ENCODE measurements around the gene FOXD3.
A peak's percentile ranks its signal among the peaks of the same experiment; 100 is the strongest.

Gene FOXD3

DNA sequence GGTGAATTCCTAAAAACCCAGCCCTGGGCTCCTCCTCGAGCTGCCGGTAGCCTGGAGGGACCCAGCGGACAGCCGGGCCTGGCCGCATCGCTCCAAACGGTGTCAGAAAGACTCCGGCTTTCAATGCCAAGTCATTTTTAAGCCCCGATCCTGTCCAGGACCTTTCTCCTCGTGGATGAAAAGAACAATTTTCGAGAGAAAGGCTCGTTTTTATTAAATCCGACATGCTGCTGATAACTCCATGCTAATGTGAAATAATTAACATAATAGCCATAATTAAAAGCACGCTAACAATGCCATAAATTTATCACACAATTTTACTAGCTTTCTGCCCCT, 4.6 kb upstream of the FOXD3 start:
- Mint-ChIP-seq H3K9me3 (peaks cover 6% of the 10 kb centered on the region), H3K36me3 (peaks cover 20% of the 10 kb centered on the region)
- DNase-seq (ENCODE audit: low spot score in 2 of 2), result no peak

DNA sequence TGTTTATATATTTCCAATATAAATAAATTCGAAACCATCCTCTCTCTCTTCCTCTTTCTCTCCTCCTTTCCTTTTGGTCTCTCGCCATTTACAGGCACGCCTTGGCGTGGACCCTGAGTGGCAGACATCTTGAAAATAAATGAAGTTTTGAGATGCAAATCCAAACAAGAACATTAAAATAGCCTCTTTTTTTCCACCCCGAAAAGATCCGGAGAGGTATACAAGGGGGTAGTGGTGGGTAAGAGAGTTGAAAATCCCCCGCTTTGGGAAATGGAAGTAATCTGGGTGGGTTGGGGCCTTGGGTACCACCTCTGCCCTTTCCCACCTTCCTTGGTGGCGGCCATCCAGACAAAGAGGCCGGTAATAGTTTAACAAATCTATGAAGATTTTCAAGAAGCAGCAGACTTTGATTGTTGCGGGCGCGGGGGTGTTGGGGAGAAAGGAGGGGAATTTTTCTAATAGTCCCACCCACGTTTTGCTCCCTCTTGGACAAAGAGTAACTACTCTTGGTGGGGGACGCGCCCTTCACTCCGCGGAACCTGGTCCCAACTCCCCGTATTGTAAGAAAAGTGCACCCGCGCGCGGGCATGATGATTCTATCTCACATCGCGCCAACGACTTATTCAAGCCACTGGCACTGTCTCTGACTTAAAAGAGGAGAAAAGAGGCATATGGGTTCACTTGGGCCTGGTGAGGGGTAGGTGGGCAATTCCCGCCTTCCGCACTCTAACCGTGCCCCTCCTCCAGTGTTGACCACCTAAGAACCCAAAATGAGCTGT, 4.0 kb upstream of the FOXD3 start:
- no peak for DNase-seq (ENCODE audit: low spot score in 2 of 2)
- Mint-ChIP-seq H3K36me3 (peaks cover 22% of the 10 kb centered on the region), H3K4me3 (peak overlapping the region; percentile 37), H3K9me3 (peaks cover 6% of the 10 kb centered on the region), H3K27ac (no peak overlapping the region), H3K4me1 (peaks cover 27% of the 10 kb centered on the region)
- ATAC-seq, result no peak

More for the DNA sequence above, 4.6 kb upstream of the FOXD3 start:
- Mint-ChIP-seq H3K4me3 (peak overlapping the region; percentile 37), H3K27ac (no peak overlapping the region), H3K4me1 (peaks cover 27% of the 10 kb centered on the region)
- no peak for ATAC-seq

DNA sequence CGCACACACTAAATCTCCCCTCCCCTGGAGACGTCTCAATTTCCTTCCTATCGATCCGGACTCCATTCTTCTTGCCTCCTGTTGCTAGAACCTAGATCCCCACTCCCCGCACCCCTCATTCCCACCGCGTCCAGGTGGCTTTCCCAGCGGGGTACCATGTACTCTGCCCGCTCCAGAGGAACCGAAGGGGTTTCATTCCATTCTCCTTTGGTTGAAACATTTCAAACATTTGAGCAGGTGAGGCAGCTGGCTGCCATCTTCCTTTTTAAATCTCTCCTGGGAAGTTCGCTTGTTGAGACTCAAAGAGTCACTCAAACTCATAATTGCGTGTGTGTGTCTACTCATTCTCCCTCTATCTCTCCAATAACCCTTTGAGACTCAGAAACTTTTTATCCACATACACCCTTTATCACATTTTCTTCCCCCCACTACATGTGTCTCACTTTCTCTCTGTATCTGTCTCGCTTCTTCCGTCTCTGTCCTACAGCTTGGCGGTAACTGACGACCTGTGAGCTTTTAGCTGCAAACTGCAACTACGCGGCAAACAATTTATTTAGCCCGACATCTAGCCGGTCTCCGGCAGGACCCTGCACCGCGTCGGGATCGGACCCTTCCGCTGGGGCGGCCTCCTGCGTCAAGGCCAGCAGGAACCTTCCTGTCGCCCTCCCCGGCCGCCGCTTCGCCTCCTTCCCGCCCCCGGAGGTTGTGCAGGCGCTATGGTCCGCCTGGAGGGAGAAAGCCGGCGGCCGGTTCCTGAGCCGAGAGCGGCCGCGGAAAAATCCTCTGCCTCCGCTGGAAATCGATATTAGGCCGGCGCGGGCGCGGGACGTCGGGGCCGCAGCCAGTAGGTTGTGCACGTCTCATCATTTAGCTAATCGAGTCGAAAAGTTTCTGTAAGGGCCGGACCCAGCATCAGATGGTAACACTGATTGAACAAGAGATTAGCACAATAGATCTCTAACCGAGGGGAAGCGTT, 3.0 kb upstream of the FOXD3 start:
- DNase-seq (ENCODE audit: low spot score in 2 of 2) (no peak), ATAC-seq (no peak)
- peak overlapping the region; percentile 2 for H3K4me3 Mint-ChIP-seq
- H3K36me3 Mint-ChIP-seq, result peaks cover 26% of the 10 kb centered on the region
- H3K9me3 Mint-ChIP-seq, result peaks cover 6% of the 10 kb centered on the region
- H3K4me1 Mint-ChIP-seq, result peaks cover 28% of the 10 kb centered on the region
- no peak overlapping the region for H3K27ac Mint-ChIP-seq

DNA sequence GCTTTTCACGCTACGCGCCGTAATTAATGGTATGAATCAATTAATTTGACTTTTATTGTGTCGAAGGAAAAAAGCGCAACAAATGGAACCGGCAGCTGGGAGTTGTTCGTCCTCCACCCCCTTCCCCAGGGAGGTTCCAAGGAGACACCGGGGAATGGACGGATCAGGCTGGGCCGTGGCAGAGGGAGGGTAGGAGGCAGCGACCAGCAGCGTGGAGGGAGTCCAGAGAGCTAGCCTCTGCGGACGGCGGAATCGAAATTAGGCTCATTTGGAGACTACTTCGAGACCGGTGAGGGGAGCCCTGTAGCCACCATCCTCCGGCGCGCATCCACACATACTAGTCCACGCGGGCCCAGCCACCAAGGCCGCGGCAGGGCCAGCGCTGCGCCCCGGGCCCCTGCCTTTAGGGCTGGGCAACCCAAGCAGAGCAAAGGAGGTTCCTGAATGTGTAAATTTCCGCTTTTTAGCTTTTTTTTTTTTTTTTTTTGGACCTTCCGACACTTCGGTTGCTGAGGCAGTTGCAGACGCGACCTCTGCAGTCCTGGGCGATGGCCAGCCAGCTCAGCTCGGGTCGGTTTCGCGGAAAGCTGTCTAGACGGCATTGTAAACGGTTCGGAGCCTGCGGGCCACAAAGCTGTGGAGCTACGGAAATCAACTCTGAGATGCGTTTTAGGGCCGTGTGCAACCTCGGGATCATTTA, 2.2 kb upstream of the FOXD3 start:
- Mint-ChIP-seq H3K27ac (no peak overlapping the region), H3K4me3 (peak overlapping the region; percentile 2), H3K9me3 (peaks cover 6% of the 10 kb centered on the region), H3K4me1 (peaks cover 32% of the 10 kb centered on the region), H3K36me3 (peaks cover 26% of the 10 kb centered on the region)
- no peak for DNase-seq (ENCODE audit: low spot score in 2 of 2)
- ATAC-seq, result no peak

DNA sequence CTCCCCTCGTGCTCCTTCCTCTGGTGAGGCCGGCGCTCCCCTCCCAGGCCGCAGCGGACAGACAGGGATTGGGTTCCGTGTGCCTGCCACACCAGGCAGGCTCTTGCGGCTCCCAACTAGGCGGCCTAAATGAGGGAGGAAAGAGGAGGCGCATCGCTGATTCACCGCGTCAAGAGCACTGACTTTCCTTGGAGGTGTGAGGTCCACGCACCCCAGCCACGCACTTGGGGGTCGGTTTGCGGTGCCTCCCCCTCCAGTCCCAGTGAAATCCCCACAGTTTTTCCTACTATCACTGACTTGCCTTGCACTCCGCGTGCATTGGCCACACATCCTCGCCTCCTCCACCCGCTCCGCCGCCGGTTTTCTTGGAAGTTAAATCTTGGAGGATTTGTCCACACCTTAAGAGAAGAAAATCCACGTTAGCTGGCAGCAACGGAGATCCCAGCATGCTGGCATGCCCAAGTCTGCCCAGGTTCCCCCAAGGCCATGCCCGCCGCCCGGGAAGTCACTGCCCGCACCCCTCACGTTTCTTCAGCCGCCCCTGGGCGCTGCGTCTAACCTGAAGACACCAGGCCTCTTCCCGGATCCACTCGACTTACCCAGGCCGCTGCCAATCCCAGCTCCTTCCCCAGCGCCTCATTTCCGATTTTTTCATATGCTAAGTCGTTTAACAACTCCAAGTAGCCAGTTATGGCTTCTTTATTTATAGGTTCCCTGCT, 1.1 kb upstream of the FOXD3 start:
- ATAC-seq, result no peak
- peaks cover 32% of the 10 kb centered on the region for H3K4me1 Mint-ChIP-seq
- DNase-seq (ENCODE audit: low spot score in 2 of 2), result no peak
- H3K27ac Mint-ChIP-seq, result no peak overlapping the region
- H3K9me3 Mint-ChIP-seq, result peaks cover 6% of the 10 kb centered on the region
- H3K36me3 Mint-ChIP-seq, result peaks cover 26% of the 10 kb centered on the region
- peak overlapping the region; percentile 65 for H3K4me3 Mint-ChIP-seq

DNA sequence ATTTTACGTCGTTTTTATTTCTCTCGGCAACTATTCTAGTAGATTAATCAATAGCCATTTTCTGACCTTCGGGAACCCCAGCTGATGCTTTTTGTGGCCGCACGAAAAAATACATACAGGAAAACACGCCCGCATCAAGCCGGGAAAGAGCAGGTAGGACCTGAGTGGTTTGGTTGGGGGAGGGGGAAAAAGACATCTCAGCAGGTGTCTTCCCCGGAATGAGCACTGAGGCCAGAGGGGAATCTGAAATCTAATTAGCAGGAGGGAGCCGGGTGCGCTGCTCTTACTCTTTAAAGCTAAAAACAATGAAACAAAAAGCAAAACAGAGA, 618 bp upstream of the FOXD3 start:
- H3K9me3 Mint-ChIP-seq, result peaks cover 6% of the 10 kb centered on the region
- H3K4me1 Mint-ChIP-seq, result peaks cover 32% of the 10 kb centered on the region
- H3K4me3 Mint-ChIP-seq, result peak overlapping the region; percentile 65
- peaks cover 26% of the 10 kb centered on the region for H3K36me3 Mint-ChIP-seq
- no peak for DNase-seq (ENCODE audit: low spot score in 2 of 2)
- ATAC-seq, result no peak
- H3K27ac Mint-ChIP-seq, result no peak overlapping the region

DNA sequence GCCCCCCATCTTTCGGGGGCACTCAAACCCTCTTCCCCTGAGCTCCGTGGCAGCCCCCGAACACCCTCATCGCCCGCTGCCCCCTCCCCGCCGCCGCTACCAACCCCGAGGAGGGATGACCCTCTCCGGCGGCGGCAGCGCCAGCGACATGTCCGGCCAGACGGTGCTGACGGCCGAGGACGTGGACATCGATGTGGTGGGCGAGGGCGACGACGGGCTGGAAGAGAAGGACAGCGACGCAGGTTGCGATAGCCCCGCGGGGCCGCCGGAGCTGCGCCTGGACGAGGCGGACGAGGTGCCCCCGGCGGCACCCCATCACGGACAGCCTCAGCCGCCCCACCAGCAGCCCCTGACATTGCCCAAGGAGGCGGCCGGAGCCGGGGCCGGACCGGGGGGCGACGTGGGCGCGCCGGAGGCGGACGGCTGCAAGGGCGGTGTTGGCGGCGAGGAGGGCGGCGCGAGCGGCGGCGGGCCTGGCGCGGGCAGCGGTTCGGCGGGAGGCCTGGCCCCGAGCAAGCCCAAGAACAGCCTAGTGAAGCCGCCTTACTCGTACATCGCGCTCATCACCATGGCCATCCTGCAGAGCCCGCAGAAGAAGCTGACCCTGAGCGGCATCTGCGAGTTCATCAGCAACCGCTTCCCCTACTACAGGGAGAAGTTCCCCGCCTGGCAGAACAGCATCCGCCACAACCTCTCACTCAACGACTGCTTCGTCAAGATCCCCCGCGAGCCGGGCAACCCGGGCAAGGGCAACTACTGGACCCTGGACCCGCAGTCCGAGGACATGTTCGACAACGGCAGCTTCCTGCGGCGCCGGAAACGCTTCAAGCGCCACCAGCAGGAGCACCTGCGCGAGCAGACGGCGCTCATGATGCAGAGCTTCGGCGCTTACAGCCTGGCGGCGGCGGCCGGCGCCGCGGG, 837 bp downstream of the FOXD3 start:
- Mint-ChIP-seq H3K4me1 (peaks cover 40% of the 10 kb centered on the region), H3K27ac (no peak overlapping the region), H3K9me3 (peaks cover 11% of the 10 kb centered on the region), H3K4me3 (peak overlapping the region; percentile 65), H3K36me3 (peaks cover 32% of the 10 kb centered on the region)
- ATAC-seq, result peak; percentile 52
- peak in 1 of 2 donors; percentile 74 for DNase-seq (ENCODE audit: low spot score in 2 of 2)

DNA sequence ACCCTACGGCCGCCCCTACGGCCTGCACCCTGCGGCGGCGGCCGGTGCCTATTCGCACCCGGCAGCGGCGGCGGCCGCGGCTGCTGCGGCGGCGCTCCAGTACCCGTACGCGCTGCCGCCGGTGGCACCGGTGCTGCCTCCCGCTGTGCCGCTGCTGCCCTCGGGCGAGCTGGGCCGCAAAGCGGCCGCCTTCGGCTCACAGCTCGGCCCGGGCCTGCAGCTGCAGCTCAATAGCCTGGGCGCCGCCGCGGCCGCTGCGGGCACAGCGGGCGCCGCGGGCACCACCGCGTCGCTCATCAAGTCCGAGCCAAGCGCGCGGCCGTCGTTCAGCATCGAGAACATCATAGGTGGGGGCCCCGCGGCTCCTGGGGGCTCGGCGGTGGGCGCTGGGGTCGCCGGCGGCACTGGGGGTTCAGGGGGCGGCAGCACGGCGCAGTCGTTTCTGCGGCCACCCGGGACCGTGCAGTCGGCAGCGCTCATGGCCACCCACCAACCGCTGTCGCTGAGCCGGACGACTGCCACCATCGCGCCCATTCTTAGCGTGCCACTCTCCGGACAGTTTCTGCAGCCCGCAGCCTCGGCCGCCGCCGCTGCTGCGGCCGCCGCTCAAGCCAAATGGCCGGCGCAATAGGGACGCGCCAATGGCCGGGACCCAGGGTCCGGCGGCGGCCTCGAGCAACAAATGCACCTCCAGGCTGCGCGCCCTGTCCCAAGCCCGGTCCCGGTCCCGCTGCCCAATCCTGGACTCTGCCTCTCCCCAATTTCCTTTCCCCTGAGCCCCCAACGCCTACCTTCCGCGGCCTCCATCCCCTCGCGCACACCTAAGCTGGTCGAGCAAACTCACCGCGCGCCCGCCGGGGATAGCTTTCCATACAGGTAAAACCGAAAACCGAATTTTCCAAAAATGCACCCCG, 1.8 kb downstream of the FOXD3 start:
- Mint-ChIP-seq H3K4me1 (peaks cover 38% of the 10 kb centered on the region), H3K27ac (no peak overlapping the region), H3K36me3 (peaks cover 28% of the 10 kb centered on the region), H3K9me3 (peaks cover 9% of the 10 kb centered on the region), H3K4me3 (peak overlapping the region; percentile 65)
- DNase-seq (ENCODE audit: low spot score in 2 of 2) (no peak), ATAC-seq (no peak)

DNA sequence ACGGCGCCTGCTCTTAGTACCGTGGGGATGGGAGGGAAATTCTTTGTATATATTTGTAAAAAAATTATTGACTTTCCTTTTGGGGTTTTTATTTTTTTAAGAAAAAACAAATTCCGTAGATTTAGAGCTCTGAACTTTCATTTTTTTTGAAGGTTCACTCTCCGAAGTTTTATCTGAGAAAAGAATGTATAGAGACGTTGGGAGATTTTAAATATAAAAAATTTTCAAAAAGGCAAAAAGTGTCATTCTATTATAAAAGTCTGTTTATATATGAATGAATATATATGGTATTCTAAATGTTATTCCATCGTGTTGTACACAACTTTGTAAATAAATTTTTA, 2.4 kb downstream of the FOXD3 start:
- DNase-seq (ENCODE audit: low spot score in 2 of 2), result no peak
- peaks cover 5% of the 10 kb centered on the region for H3K9me3 Mint-ChIP-seq
- peaks cover 32% of the 10 kb centered on the region for H3K36me3 Mint-ChIP-seq
- H3K27ac Mint-ChIP-seq, result no peak overlapping the region
- no peak for ATAC-seq
- H3K4me3 Mint-ChIP-seq, result peak overlapping the region; percentile 63
- peaks cover 38% of the 10 kb centered on the region for H3K4me1 Mint-ChIP-seq

DNA sequence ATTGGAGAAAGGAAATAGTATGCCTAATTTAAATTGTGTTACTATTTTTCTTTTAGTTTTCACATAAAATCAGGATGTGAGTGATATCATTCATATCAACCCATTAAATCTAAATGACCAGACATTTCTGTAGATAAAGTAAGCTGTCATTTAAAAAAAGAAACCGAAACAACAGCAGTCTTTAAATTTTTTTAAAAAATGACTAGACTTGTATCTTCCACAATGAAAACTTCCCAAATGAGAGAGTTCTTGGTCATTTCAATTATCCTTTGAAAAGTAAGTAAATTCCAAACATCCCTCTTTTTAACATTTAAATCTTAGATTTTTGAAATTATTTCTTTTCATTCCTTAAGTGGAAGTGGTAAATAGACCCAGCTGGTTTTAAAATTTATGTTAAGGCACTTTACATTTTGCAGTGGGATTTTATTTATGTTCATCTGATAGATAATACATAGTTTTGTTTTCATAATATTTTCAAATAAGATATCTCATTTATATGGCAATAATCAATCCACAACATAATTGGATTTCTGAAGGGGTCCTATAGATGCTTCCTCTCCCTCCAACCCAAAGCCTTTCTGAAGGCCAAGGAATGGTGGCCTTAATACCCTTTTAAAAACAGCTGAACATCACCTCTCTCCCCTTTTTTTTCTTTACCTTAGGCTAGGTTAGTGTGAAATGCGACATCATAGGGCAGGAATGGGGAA, 3.1 kb downstream of the FOXD3 start:
- Mint-ChIP-seq H3K27ac (no peak overlapping the region), H3K9me3 (peaks cover 5% of the 10 kb centered on the region), H3K4me1 (peaks cover 35% of the 10 kb centered on the region), H3K4me3 (no peak overlapping the region), H3K36me3 (peaks cover 32% of the 10 kb centered on the region)
- ATAC-seq, result no peak
- no peak for DNase-seq (ENCODE audit: low spot score in 2 of 2)

DNA sequence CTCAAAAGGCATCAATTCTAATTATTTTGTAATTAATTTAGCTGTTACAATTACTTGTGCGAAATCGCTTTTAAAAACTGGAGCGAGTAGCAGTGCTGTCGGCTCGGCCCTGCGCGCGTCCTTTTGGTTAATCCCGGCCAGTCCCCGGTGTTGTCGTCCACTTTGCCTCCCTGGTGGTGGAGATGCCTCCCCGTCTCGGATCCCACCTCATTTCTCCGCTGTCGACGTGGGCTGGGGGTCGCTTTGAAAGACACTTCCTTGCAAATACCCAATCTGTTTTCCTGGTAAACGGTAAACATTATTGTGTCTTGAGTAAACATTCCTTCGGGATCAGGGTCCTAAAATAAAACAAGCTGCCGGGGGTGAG, 3.7 kb downstream of the FOXD3 start:
- H3K4me1 Mint-ChIP-seq, result peaks cover 35% of the 10 kb centered on the region
- H3K4me3 Mint-ChIP-seq, result no peak overlapping the region
- H3K9me3 Mint-ChIP-seq, result peaks cover 5% of the 10 kb centered on the region
- H3K27ac Mint-ChIP-seq, result no peak overlapping the region
- DNase-seq (ENCODE audit: low spot score in 2 of 2) (no peak), ATAC-seq (no peak)
- H3K36me3 Mint-ChIP-seq, result peaks cover 30% of the 10 kb centered on the region

DNA sequence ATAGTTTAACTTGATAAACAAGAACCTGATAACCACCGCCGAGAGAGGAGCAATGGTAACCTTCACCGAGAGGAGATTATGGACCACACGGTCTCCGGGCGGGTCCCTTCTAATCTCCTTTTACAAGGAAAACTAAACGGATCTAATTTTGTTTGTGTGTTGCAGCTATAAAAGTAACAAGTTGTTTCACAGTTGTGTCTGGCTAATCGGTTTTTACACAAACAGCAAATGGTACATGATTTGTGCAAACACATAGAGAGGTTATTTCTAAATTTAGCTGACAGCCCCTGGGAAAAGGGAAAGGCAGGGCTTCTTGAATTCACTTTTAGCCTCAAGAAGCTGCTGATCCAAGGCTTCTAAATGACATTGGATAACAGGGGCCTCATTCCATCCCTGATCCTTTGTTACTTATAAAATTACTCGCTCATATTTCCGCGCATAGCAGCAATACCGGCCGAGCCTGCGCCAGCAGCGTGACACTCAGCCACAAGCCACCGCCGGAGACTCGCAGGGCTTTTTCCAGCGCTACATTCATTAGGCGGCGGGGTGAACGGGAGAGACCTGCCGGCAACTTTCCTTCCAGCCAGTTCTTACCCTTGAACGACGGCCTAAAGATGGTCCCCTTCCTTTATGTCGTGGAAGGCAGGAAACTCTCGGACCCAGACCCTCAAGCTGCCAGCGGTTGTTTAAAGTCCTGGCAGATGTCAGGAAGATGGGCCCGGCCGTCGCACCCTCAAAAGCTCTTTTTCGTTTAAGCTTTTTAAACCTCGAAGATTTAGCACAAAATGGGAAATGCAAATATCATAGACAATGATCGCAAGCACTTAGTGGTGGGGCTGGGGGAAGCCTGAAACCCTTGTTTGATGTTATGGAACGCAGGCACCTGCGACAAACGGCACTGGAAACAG, 4.4 kb downstream of the FOXD3 start:
- Mint-ChIP-seq H3K4me3 (no peak overlapping the region), H3K4me1 (peaks cover 28% of the 10 kb centered on the region), H3K36me3 (peaks cover 23% of the 10 kb centered on the region), H3K9me3 (peaks cover 5% of the 10 kb centered on the region), H3K27ac (peak overlapping the region; percentile 29)
- no peak for ATAC-seq
- DNase-seq (ENCODE audit: low spot score in 2 of 2), result no peak
